ENCODE data around the gene DPP8.
"Not testable (repeated sequence)": the region's sequence is repeated elsewhere in the genome, so short reads cannot be mapped to it uniquely, and the experiment has no call there.

DPP8 gene

DNA sequence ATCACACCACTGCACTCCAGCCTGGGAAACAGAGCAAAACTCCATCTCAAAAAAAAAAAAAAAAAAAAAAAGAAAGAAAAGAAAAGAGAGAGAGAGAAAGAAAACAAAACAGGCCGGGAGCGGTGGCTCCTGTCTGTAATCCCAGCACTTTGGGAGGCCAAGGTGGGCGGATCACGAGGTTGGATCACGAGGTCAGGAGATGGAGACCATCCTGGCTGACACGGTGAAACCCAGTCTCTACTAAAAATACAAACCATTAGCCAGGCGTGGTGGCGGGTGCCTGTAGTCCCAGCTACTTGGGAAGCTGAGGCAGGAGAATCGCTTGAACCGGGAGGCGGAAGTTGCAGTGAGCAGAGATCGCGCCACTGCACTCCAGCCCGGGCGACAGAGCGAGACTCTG, 119.0 kb downstream of the DPP8 start:
- CTCF ChIA-PET = interaction anchor here (0.7 to 4.5 kb wide), 6 partner anchors 11 to 1164 kb away, joined by 3 to 120 read pairs (median 22); no protein-coding TSS in a partner anchor
- H3K4me1 ChIP-seq (ENCODE audit: control insufficient read depth, insufficient read depth, low read length) = not testable (repeated sequence)

DNA sequence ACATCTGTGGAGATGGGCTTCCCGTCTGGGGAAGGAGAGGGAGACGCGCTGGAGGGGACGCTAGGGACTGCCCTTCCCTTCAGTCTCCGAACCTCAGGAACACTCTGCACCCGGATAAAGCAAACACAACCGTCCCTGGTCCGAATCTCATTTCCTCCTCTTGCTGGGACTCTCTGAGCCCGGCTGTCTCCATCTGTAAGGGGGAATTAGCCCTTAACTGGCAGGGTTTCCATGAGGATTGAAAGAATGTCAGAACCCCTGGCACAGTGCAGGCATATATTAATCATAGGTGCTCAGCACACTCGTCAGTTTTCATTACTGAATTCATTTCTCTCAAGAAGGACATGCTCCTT, 120.5 kb downstream of the DPP8 start:
- ChIA-PET POLR2A (no interaction called here), CTCF (interaction anchor here (0.9 kb wide), 2 partner anchors 22 to 78 kb away, joined by 3 read pairs; no protein-coding TSS in a partner anchor)
- TF ChIP-seq ZNF777 (tag by site-specific recombination; IDR thresholded peaks at IDR 0.05; ENCODE audit: borderline replicate concordance) (no peak), KLF8 (tag by site-specific recombination; IDR thresholded peaks at IDR 0.05) (no peak)
- no peaks in the 10 kb centered on the region for H3K9me3 ChIP-seq (ENCODE audit: control insufficient read depth, insufficient read depth, low read depth, low read length)
- no peak overlapping the region for H3K27ac ChIP-seq (ENCODE audit: extremely low read depth, low read depth, low read length)
- H3K4me1 ChIP-seq (ENCODE audit: control insufficient read depth, insufficient read depth, low read length) = peaks cover 8% of the 10 kb centered on the region; the same call in 1 of the 2 replicates
- H3K4me3 ChIP-seq (ENCODE audit: low read depth, low read length) = no peak overlapping the region
- H3K36me3 ChIP-seq (ENCODE audit: control insufficient read depth in 2 of 2, insufficient read depth in 1 of 2, low read length in 2 of 2) = no peaks in the 10 kb centered on the region

More for the DNA sequence above, 119.0 kb downstream of the DPP8 start:
- not testable (repeated sequence) for H3K27ac ChIP-seq (ENCODE audit: extremely low read depth, low read depth, low read length); H3K4me3 ChIP-seq (ENCODE audit: low read depth, low read length); H3K36me3 ChIP-seq (ENCODE audit: control insufficient read depth in 2 of 2, insufficient read depth in 1 of 2, low read length in 2 of 2); H3K9me3 ChIP-seq (ENCODE audit: control insufficient read depth, insufficient read depth, low read depth, low read length)
- 0 out of 2 replicates have a peak, but pooled peaks have one; percentile 12 for TF ChIP-seq EGR2 (tag by site-specific recombination; IDR thresholded peaks at IDR 0.05; ENCODE audit: low read depth)
- POLR2A ChIA-PET = interaction anchor here (0.6 to 1.3 kb wide), 2 partner anchors 13 to 56 kb away, joined by 4 read pairs; no protein-coding TSS in a partner anchor

- POLR2A ChIA-PET = no interaction called here
- peaks cover 8% of the 10 kb centered on the region; the same call in 1 of the 2 replicates for H3K4me1 ChIP-seq (ENCODE audit: control insufficient read depth, insufficient read depth, low read length)
- TF ChIP-seq ZSCAN4 (tag by site-specific recombination; IDR thresholded peaks at IDR 0.05) (no peak), ZNF510 (tag by site-specific recombination; IDR thresholded peaks at IDR 0.05; ENCODE audit: insufficient replicate concordance) (no peak)
- no peaks in the 10 kb centered on the region for H3K36me3 ChIP-seq (ENCODE audit: control insufficient read depth in 2 of 2, insufficient read depth in 1 of 2, low read length in 2 of 2)
- CTCF ChIA-PET = no interaction called here
- no peak overlapping the region for H3K27ac ChIP-seq (ENCODE audit: extremely low read depth, low read depth, low read length)
- H3K9me3 ChIP-seq (ENCODE audit: control insufficient read depth, insufficient read depth, low read depth, low read length) = no peaks in the 10 kb centered on the region
- no peak overlapping the region for H3K4me3 ChIP-seq (ENCODE audit: low read depth, low read length)
These were observed 121.1 kb downstream of the DPP8 start for GRCh38 chr15:65396283-65396964.

DNA sequence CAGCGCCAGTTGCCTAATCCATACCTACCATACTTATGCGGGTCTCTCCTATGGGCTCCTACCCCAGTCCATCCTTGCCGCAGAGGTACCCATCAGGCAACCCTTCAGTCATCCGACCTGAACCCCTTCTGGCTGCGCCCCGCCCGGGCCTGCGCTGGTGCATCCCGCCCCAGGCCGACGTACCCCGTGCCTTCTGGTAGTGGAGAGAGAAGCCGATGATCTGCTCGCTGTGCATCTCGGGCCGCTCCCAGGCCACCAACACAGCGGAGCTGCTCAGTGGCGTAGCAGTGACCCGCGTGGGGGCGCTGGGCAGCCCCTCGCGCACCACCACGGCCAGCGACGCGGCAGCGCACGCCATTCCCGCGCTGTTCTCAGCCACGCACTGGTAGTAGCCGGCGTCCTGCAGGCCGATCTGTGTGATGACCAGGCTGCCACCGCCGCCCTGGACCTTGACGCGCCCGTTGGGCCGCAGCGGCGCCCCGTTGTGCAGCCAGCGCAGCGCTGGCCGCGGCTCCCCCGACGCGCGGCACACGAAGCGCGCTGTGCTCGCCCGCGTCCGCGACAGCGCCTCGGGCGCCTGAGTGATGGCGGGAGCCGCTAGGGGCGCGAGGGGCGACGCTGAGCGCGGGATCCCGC, 121.8 kb downstream of the DPP8 start:
- Histone ChIP-seq H3K9me3 (ENCODE audit: control insufficient read depth, insufficient read depth, low read depth, low read length) (no peaks in the 10 kb centered on the region), H3K4me3 (ENCODE audit: low read depth, low read length) (no peak overlapping the region), H3K27ac (ENCODE audit: extremely low read depth, low read depth, low read length) (no peak overlapping the region), H3K36me3 (ENCODE audit: control insufficient read depth in 2 of 2, insufficient read depth in 1 of 2, low read length in 2 of 2) (no peaks in the 10 kb centered on the region), H3K4me1 (ENCODE audit: control insufficient read depth, insufficient read depth, low read length) (peaks cover 3% of the 10 kb centered on the region; the same call in 1 of the 2 replicates)
- POLR2A ChIA-PET = interaction anchor here (0.5 kb wide), 1 partner anchor 210 kb away, joined by 5 read pairs; the partner anchor contains the start of gene CLPX
- CTCF ChIA-PET = interaction anchor here (1.0 to 1.4 kb wide), 2 partner anchors 10 to 77 kb away, joined by 3 read pairs; no protein-coding TSS in a partner anchor
- TF ChIP-seq KLF7 (tag by site-specific recombination; IDR thresholded peaks at IDR 0.05; ENCODE audit: borderline replicate concordance) (no peak), ZNF138 (tag by site-specific recombination; IDR thresholded peaks at IDR 0.05; ENCODE audit: borderline replicate concordance) (no peak), MEIS1 (CRISPR knock-in tag; IDR thresholded peaks at IDR 0.05; ENCODE audit: borderline replicate concordance) (no peak), GFI1B (tag by site-specific recombination; IDR thresholded peaks at IDR 0.05) (no peak), HOXC10 (CRISPR knock-in tag; IDR thresholded peaks at IDR 0.05) (no peak), ZNF362 (tag by site-specific recombination; IDR thresholded peaks at IDR 0.05) (no peak), ZNF501 (tag by site-specific recombination; IDR thresholded peaks at IDR 0.05) (no peak), ZNF600 (tag by site-specific recombination; IDR thresholded peaks at IDR 0.05) (no peak), ZNF785 (tag by site-specific recombination; IDR thresholded peaks at IDR 0.05) (no peak), BCL6B (tag by site-specific recombination; IDR thresholded peaks at IDR 0.05) (no peak)
- TF ChIP-seq, protein P1, sequence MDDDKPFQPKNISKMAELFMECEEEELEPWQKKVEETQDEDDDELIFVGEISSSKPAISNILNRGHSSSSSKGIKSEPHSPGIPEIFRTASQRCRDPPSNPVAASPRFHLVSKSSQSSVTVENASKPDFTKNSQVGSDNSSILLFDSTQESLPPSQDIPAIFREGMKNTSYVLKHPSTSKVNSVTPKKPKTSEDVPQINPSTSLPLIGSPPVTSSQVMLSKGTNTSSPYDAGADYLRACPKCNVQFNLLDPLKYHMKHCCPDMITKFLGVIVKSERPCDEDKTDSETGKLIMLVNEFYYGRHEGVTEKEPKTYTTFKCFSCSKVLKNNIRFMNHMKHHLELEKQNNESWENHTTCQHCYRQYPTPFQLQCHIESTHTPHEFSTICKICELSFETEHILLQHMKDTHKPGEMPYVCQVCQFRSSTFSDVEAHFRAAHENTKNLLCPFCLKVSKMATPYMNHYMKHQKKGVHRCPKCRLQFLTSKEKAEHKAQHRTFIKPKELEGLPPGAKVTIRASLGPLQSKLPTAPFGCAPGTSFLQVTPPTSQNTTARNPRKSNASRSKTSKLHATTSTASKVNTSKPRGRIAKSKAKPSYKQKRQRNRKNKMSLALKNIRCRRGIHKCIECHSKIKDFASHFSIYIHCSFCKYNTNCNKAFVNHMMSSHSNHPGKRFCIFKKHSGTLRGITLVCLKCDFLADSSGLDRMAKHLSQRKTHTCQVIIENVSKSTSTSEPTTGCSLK (tag by site-specific recombination; IDR thresholded peaks at IDR 0.05) = no peak
